DOHH2 (cell line): ENCODE measurements around the gene RAB31.
"Not testable (repeated sequence)": the region's sequence is repeated elsewhere in the genome, so short reads cannot be mapped to it uniquely, and the experiment has no call there.

Experiments used
- H3F3A ChIP-seq: fragments of 200-600 bp; sonication (generic), shearing (Covaris generic); 2 replicates; pipeline ENCODE4 v1.6.0; 2016; ENCODE audit warnings: antibody characterized with exemption, mild to moderate bottlenecking; ENCODE audit not compliant: control insufficient read depth, insufficient read depth
- H3K27ac ChIP-seq: fragments of 200-600 bp; sonication (generic); 2 replicates; pipeline ENCODE4 v1.5.1; 2014; ENCODE audit warnings: low read depth, mild to moderate bottlenecking, low read length, moderate library complexity
- H3K27me3 ChIP-seq: fragments of 200-600 bp; sonication (generic); 2 replicates; pipeline ENCODE4 v1.6.1; 2014; ENCODE audit warnings: mild to moderate bottlenecking, low read length, mixed read lengths; ENCODE audit not compliant: control insufficient read depth
- H3K36me3 ChIP-seq: fragments of 200-600 bp; sonication (generic); 2 replicates; pipeline ENCODE4 v1.6.1; 2014; ENCODE audit warnings: mild to moderate bottlenecking, low read length, moderate library complexity, mixed read lengths; ENCODE audit not compliant: control insufficient read depth
- H3K4me1 ChIP-seq: fragments of 200-600 bp; sonication (generic); 2 replicates; pipeline ENCODE4 v1.6.1; 2014; ENCODE audit warnings: mild to moderate bottlenecking, low read length, mixed read lengths; ENCODE audit not compliant: control insufficient read depth
- H3K4me2 ChIP-seq: fragments of 200-600 bp; sonication (generic); 2 replicates; pipeline ENCODE4 v1.6.0; 2014; ENCODE audit warnings: mild to moderate bottlenecking, low read length, moderate library complexity
- H3K4me3 ChIP-seq: fragments of 200-600 bp; sonication (generic); 2 replicates; pipeline ENCODE4 v1.5.1; 2014; ENCODE audit warnings: mild to moderate bottlenecking, low read length, mixed read lengths
- H3K79me2 ChIP-seq: fragments of 200-600 bp; sonication (generic); 2 replicates; pipeline ENCODE4 v1.6.1; 2014; ENCODE audit warnings: mild to moderate bottlenecking, low read length, mixed read lengths; ENCODE audit not compliant: control insufficient read depth
- H3K9me2 ChIP-seq: fragments of 200-600 bp; sonication (generic); replicated peaks from 2 replicates; pipeline ENCODE4 v1.6.1; 2014; ENCODE audit warnings: mild to moderate bottlenecking, low read length, mixed read lengths; ENCODE audit not compliant: control insufficient read depth
- H3K9me3 ChIP-seq: fragments of 200-600 bp; sonication (generic); 2 replicates; pipeline ENCODE4 v1.6.1; 2014; ENCODE audit warnings: antibody characterized with exemption, low read length, mixed read lengths; ENCODE audit not compliant: control insufficient read depth, insufficient read depth
- H4K20me1 ChIP-seq: fragments of 200-600 bp; sonication (generic); 2 replicates; pipeline ENCODE4 v1.6.0; 2014; ENCODE audit warnings: low read depth, mild to moderate bottlenecking, antibody characterized with exemption, low read length, moderate library complexity; ENCODE audit not compliant: control insufficient read depth, insufficient read depth
- CTCF ChIP-seq: fragments of 200-600 bp; sonication (generic); IDR thresholded peaks from one replicate; pipeline ENCODE4 v1.5.1; 2014; ENCODE audit warnings: antibody characterized with exemption, mild to moderate bottlenecking, low read depth, low read length; ENCODE audit not compliant: poor library complexity, severe bottlenecking
- EZH2phosphoT487 ChIP-seq: fragments of 200-600 bp; sonication (generic); IDR thresholded peaks from 2 replicates; pipeline ENCODE4 v1.6.1; 2017; ENCODE audit warnings: borderline replicate concordance, mild to moderate bottlenecking, antibody characterized with exemption, low read length, moderate library complexity, mixed read lengths

RAB31 gene

DNA sequence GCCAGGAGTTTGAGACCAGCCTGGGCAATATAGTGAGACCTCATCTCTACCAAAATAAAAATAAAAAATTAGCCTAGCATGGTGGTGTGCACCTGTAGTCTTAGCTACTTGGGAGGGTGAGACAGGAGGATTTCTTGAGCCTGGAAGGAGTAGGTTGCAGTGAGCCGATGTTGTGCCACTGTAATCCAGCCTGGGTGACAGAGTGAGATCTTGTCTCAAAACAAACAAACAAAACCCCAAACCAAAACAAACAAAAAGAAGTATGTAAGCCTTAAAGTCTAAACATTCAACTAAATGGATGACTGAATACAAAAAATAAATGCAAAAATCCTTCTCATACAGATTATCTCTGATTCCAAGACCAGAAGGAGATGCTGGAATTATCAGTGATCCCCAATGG lies 58.6 kb downstream of the RAB31 start:
- Histone ChIP-seq H3K4me2 (no peak overlapping the region), H3F3A (no peaks in the 10 kb centered on the region), H3K4me3 (no peak overlapping the region), H3K27ac (no peak overlapping the region), H3K4me1 (no peaks in the 10 kb centered on the region), H3K9me2 (no peaks in the 10 kb centered on the region), H3K27me3 (no peaks in the 10 kb centered on the region), H4K20me1 (no peaks in the 10 kb centered on the region), H3K79me2 (no peaks in the 10 kb centered on the region), H3K9me3 (no peaks in the 10 kb centered on the region), H3K36me3 (no peaks in the 10 kb centered on the region)
- TF ChIP-seq EZH2phosphoT487 (no peak), CTCF (no peak)

GRCh38 chr18:9768071-9768691 lies 60.1 kb downstream of the RAB31 start:
- not testable (repeated sequence) for H3K4me3 ChIP-seq, H3K9me2 ChIP-seq, H3K27ac ChIP-seq, H3F3A ChIP-seq, H3K4me2 ChIP-seq, H3K9me3 ChIP-seq, H3K36me3 ChIP-seq, H4K20me1 ChIP-seq, H3K27me3 ChIP-seq, H3K4me1 ChIP-seq, H3K79me2 ChIP-seq

GRCh38 chr18:9770111-9770510 lies 62.0 kb downstream of the RAB31 start:
- H3K27me3 ChIP-seq, H3K4me3 ChIP-seq, H3K79me2 ChIP-seq, H3K9me2 ChIP-seq, H3K4me2 ChIP-seq, H3K36me3 ChIP-seq, H3K4me1 ChIP-seq, H4K20me1 ChIP-seq, H3F3A ChIP-seq, H3K9me3 ChIP-seq, H3K27ac ChIP-seq: not testable (repeated sequence)

GRCh38 chr18:9771261-9771976 lies 63.3 kb downstream of the RAB31 start:
- H3K4me2 ChIP-seq, result no peak overlapping the region
- no peaks in the 10 kb centered on the region for H3F3A ChIP-seq
- no peaks in the 10 kb centered on the region for H3K27me3 ChIP-seq
- no peak overlapping the region for H3K4me3 ChIP-seq
- H3K9me2 ChIP-seq, result no peaks in the 10 kb centered on the region
- no peaks in the 10 kb centered on the region for H3K36me3 ChIP-seq
- TF ChIP-seq CTCF (peak; percentile 97), EZH2phosphoT487 (no peak)
- no peaks in the 10 kb centered on the region for H4K20me1 ChIP-seq
- no peaks in the 10 kb centered on the region for H3K9me3 ChIP-seq
- H3K4me1 ChIP-seq, result no peaks in the 10 kb centered on the region
- no peaks in the 10 kb centered on the region for H3K79me2 ChIP-seq
- no peak overlapping the region for H3K27ac ChIP-seq
